Mesendoderm (in vitro differentiated cells): ENCODE data around the gene TAS2R60.

Experiments
- DNase-seq: peaks from one replicate; pipeline ENCODE4 v3.0.0; 2013
- H2AK5ac ChIP-seq: 2 replicates; pipeline ENCODE4 v1.6.1; 2013; ENCODE audit warnings: low read length, inconsistent platforms
- H2BK120ac ChIP-seq: 2 replicates; pipeline ENCODE4 v1.6.1; 2013; ENCODE audit warnings: low read depth, mild to moderate bottlenecking, low read length, moderate library complexity, mixed read lengths
- H2BK15ac ChIP-seq: replicated peaks from 2 replicates; pipeline ENCODE4 v1.6.1; 2013; ENCODE audit warnings: low read depth, mild to moderate bottlenecking, moderate library complexity
- H2BK5ac ChIP-seq: 2 replicates; pipeline ENCODE4 v1.6.1; 2013; ENCODE audit warnings: low read length, inconsistent platforms
- H3K18ac ChIP-seq: 2 replicates; pipeline ENCODE4 v1.6.1; 2013; ENCODE audit warnings: mild to moderate bottlenecking, low read length, mixed read lengths
- H3K23ac ChIP-seq: one replicate; pipeline ENCODE4 v1.6.1; 2013; ENCODE audit warnings: low read length
- H3K27ac ChIP-seq: 2 replicates; pipeline ENCODE4 v1.5.1; 2013; ENCODE audit warnings: low read depth, mild to moderate bottlenecking, inconsistent platforms, low read length, moderate library complexity
- H3K27me3 ChIP-seq: 2 replicates; pipeline ENCODE4 v1.6.1; 2013; ENCODE audit warnings: low read length, control low read depth, mild to moderate bottlenecking, inconsistent platforms; ENCODE audit not compliant: insufficient read depth, poor library complexity
- H3K36me3 ChIP-seq: 2 replicates; pipeline ENCODE4 v1.6.1; 2013; ENCODE audit warnings: low read length, inconsistent platforms; ENCODE audit not compliant: control insufficient read depth, insufficient read depth
- H3K4ac ChIP-seq: one replicate; pipeline ENCODE4 v1.6.1; 2013; ENCODE audit warnings: low read depth, mild to moderate bottlenecking, low read length, moderate library complexity
- H3K4me1 ChIP-seq: 2 replicates; pipeline ENCODE4 v1.6.1; 2013; ENCODE audit warnings: low read depth, low read length, inconsistent platforms; ENCODE audit not compliant: control insufficient read depth
- H3K4me2 ChIP-seq: 2 replicates; pipeline ENCODE4 v1.6.1; 2013; ENCODE audit warnings: low read length
- H3K4me3 ChIP-seq: 2 replicates; pipeline ENCODE4 v1.5.1; 2013; ENCODE audit warnings: mild to moderate bottlenecking, low read length
- H3K56ac ChIP-seq: one replicate; pipeline ENCODE4 v1.6.1; 2013; ENCODE audit warnings: low read length
- H3K79me1 ChIP-seq: 2 replicates; pipeline ENCODE4 v1.6.1; 2013; ENCODE audit warnings: low read length, inconsistent platforms
- H3K79me2 ChIP-seq: 2 replicates; pipeline ENCODE4 v1.6.1; 2013; ENCODE audit warnings: mild to moderate bottlenecking, low read length; ENCODE audit not compliant: control insufficient read depth, insufficient read depth
- H3K9ac ChIP-seq: 2 replicates; pipeline ENCODE4 v1.6.1; 2013; ENCODE audit warnings: low read length, inconsistent platforms
- H4K5ac ChIP-seq: one replicate; pipeline ENCODE4 v1.6.1; 2013; ENCODE audit warnings: low read length
- H4K8ac ChIP-seq: one replicate; pipeline ENCODE4 v1.6.1; 2013; ENCODE audit warnings: low read depth, mild to moderate bottlenecking, control low read depth, low read length, moderate library complexity
- WGBS: extraction: QIAGEN DNeasy Blood & Tissue Kit; methylation state at CpG from one replicate; pipeline ENCODE4 v1.1.7; 2013; ENCODE audit warnings: low lambda C conversion rate, missing lambda C conversion rate; ENCODE audit not compliant: insufficient coverage; ENCODE audit errors: extremely low coverage; 5-methylcytosine and 5-hydroxymethylcytosine counted together

The TAS2R60 gene

GRCh38 chr7:143455491-143455890 lies 12.2 kb downstream of the TAS2R60 start:
- no peak for DNase-seq
- H3K56ac ChIP-seq = no peak overlapping the region
- no peak overlapping the region for H2AK5ac ChIP-seq
- WGBS = no CpG with 5 or more reads among the region's 2 CpGs
- H3K4me2 ChIP-seq = no peak overlapping the region
- H3K79me1 ChIP-seq = no peaks in the 10 kb centered on the region
- H4K8ac ChIP-seq = no peak overlapping the region
- H3K4me1 ChIP-seq = no peaks in the 10 kb centered on the region
- no peak overlapping the region for H4K5ac ChIP-seq
- H3K4me3 ChIP-seq = no peak overlapping the region
- no peaks in the 10 kb centered on the region for H3K27me3 ChIP-seq
- H3K9ac ChIP-seq = no peak overlapping the region
- H3K27ac ChIP-seq = no peak overlapping the region
- H3K4ac ChIP-seq = no peak overlapping the region
- H3K23ac ChIP-seq = no peak overlapping the region
- H2BK5ac ChIP-seq = no peak overlapping the region
- H3K18ac ChIP-seq = no peak overlapping the region
- no peaks in the 10 kb centered on the region for H3K79me2 ChIP-seq
- no peak overlapping the region for H2BK120ac ChIP-seq
- H3K36me3 ChIP-seq = no peaks in the 10 kb centered on the region
- no peak overlapping the region for H2BK15ac ChIP-seq

- Histone ChIP-seq H3K18ac (no peak overlapping the region), H3K4ac (no peak overlapping the region), H3K27ac (no peak overlapping the region), H4K5ac (no peak overlapping the region), H2BK120ac (no peak overlapping the region), H3K9ac (no peak overlapping the region), H3K4me2 (no peak overlapping the region), H3K36me3 (no peaks in the 10 kb centered on the region), H3K56ac (no peak overlapping the region), H3K79me2 (no peaks in the 10 kb centered on the region), H3K79me1 (no peaks in the 10 kb centered on the region), H2BK5ac (no peak overlapping the region), H3K4me3 (no peak overlapping the region), H4K8ac (no peak overlapping the region), H3K4me1 (no peaks in the 10 kb centered on the region), H2AK5ac (no peak overlapping the region), H3K27me3 (no peaks in the 10 kb centered on the region), H2BK15ac (no peak overlapping the region), H3K23ac (no peak overlapping the region)
- no CpG with 5 or more reads among the region's 4 CpGs for WGBS
- no peak for DNase-seq
These were observed 12.7 kb downstream of the TAS2R60 start for GRCh38 chr7:143455942-143456341.

GRCh38 chr7:143456992-143457793 lies 13.9 kb downstream of the TAS2R60 start:
- Histone ChIP-seq H3K4me3 (no peak overlapping the region), H3K79me1 (no peaks in the 10 kb centered on the region), H2BK120ac (no peak overlapping the region), H2AK5ac (no peak overlapping the region), H3K4me1 (no peaks in the 10 kb centered on the region), H2BK15ac (no peak overlapping the region), H4K8ac (no peak overlapping the region), H3K27ac (no peak overlapping the region), H2BK5ac (no peak overlapping the region), H3K9ac (no peak overlapping the region), H3K56ac (no peak overlapping the region), H3K23ac (no peak overlapping the region), H3K18ac (no peak overlapping the region), H3K4me2 (no peak overlapping the region), H3K4ac (no peak overlapping the region), H4K5ac (no peak overlapping the region), H3K79me2 (no peaks in the 10 kb centered on the region), H3K36me3 (no peaks in the 10 kb centered on the region), H3K27me3 (no peaks in the 10 kb centered on the region)
- WGBS = no CpG with 5 or more reads among the region's 4 CpGs
- DNase-seq = no peak

GRCh38 chr7:143458263-143458662 lies 15.0 kb downstream of the TAS2R60 start:
- Histone ChIP-seq H3K4me3 (no peak overlapping the region), H4K8ac (no peak overlapping the region), H3K4ac (no peak overlapping the region), H2AK5ac (no peak overlapping the region), H3K27me3 (no peaks in the 10 kb centered on the region), H3K4me2 (no peak overlapping the region), H3K79me1 (no peaks in the 10 kb centered on the region), H3K36me3 (no peaks in the 10 kb centered on the region), H2BK15ac (no peak overlapping the region), H3K27ac (no peak overlapping the region), H2BK120ac (no peak overlapping the region), H3K56ac (no peak overlapping the region), H3K4me1 (no peaks in the 10 kb centered on the region), H3K9ac (no peak overlapping the region), H3K79me2 (no peaks in the 10 kb centered on the region), H3K18ac (no peak overlapping the region), H3K23ac (no peak overlapping the region), H4K5ac (no peak overlapping the region), H2BK5ac (no peak overlapping the region)
- no CpG with 5 or more reads among the region's 3 CpGs for WGBS
- no peak for DNase-seq

GRCh38 chr7:143458681-143459080 lies 15.4 kb downstream of the TAS2R60 start:
- no peak overlapping the region for H2BK15ac ChIP-seq
- no peak overlapping the region for H3K27ac ChIP-seq
- H3K27me3 ChIP-seq = no peaks in the 10 kb centered on the region
- H3K36me3 ChIP-seq = no peaks in the 10 kb centered on the region
- no peaks in the 10 kb centered on the region for H3K79me2 ChIP-seq
- no peak for DNase-seq
- no peak overlapping the region for H2BK5ac ChIP-seq
- no peak overlapping the region for H3K9ac ChIP-seq
- H2BK120ac ChIP-seq = no peak overlapping the region
- H4K5ac ChIP-seq = no peak overlapping the region
- WGBS = no CpG with 5 or more reads among the region's 3 CpGs
- H3K4ac ChIP-seq = no peak overlapping the region
- H3K4me3 ChIP-seq = no peak overlapping the region
- no peak overlapping the region for H3K4me2 ChIP-seq
- no peaks in the 10 kb centered on the region for H3K4me1 ChIP-seq
- no peak overlapping the region for H3K23ac ChIP-seq
- no peak overlapping the region for H4K8ac ChIP-seq
- no peak overlapping the region for H2AK5ac ChIP-seq
- H3K79me1 ChIP-seq = no peaks in the 10 kb centered on the region
- H3K56ac ChIP-seq = no peak overlapping the region
- H3K18ac ChIP-seq = no peak overlapping the region

GRCh38 chr7:143459359-143459758 lies 16.1 kb downstream of the TAS2R60 start:
- Histone ChIP-seq H4K8ac (no peak overlapping the region), H3K27me3 (no peaks in the 10 kb centered on the region), H3K4me1 (no peaks in the 10 kb centered on the region), H3K36me3 (no peaks in the 10 kb centered on the region), H3K4ac (no peak overlapping the region), H3K4me2 (no peak overlapping the region), H3K56ac (no peak overlapping the region), H2BK120ac (no peak overlapping the region), H3K4me3 (no peak overlapping the region), H3K23ac (no peak overlapping the region), H2BK5ac (no peak overlapping the region), H3K79me2 (no peaks in the 10 kb centered on the region), H2BK15ac (no peak overlapping the region), H4K5ac (no peak overlapping the region), H3K79me1 (no peaks in the 10 kb centered on the region), H2AK5ac (no peak overlapping the region), H3K9ac (no peak overlapping the region), H3K27ac (no peak overlapping the region), H3K18ac (no peak overlapping the region)
- WGBS = no CpG with 5 or more reads among the region's 1 CpG
- DNase-seq = no peak
